K562 (cell line): ENCODE measurements around the gene LYZL6. TPM values are rescaled to one million over a fixed set of nuclear protein-coding genes. Genes with fewer than 3 reads are reported as not detected.

ENCODE experiments used
- ARID1B ChIP-seq: fragments of 450-650 bp; IDR thresholded peaks from 2 replicates; pipeline ENCODE4 v1.6.1; 2016; ENCODE audit warnings: antibody characterized with exemption, mild to moderate bottlenecking, inconsistent platforms
- DACH1 ChIP-seq: fragments of 450-650 bp; IDR thresholded peaks from 2 replicates; pipeline ENCODE4 v1.6.1; 2018; ENCODE audit not compliant: partially characterized antibody
- FOXJ2 ChIP-seq: fragments of 200-800 bp; sonication (Bioruptor generic); IDR thresholded peaks from 2 replicates; pipeline ENCODE4 v1.6.1; 2016; ENCODE audit warnings: missing genetic modification characterization, missing compliant biosample characterization
- FOXJ3 ChIP-seq: sonication (generic); formaldehyde crosslinking; IDR thresholded peaks from 2 replicates; pipeline ENCODE4 v1.4.0; 2020; ENCODE audit warnings: mild to moderate bottlenecking, missing genetic modification reagents
- MAFK ChIP-seq: IDR thresholded peaks from 2 replicates; pipeline ENCODE4 v1.6.1; 2011; ENCODE audit warnings: low read length, improper control_type of control experiment
- MIER1 ChIP-seq: fragments of 450-650 bp; IDR thresholded peaks from 2 replicates; pipeline ENCODE4 v1.6.1; 2016; ENCODE audit warnings: antibody characterized with exemption, mild to moderate bottlenecking, low read depth
- PPARD ChIP-seq: fragments of 250-450 bp; sonication (Bioruptor Pico); IDR thresholded peaks from 2 replicates; pipeline ENCODE4 v1.8.0; 2022; ENCODE audit warnings: inconsistent platforms, mild to moderate bottlenecking, moderate library complexity
- SMARCA4 ChIP-seq: fragments of 450-650 bp; IDR thresholded peaks from 2 replicates; pipeline ENCODE4 v1.6.1; 2016
- SREBF1 ChIP-seq: fragments of 150-350 bp; IDR thresholded peaks from 2 replicates; pipeline ENCODE4 v1.6.1; 2014; ENCODE audit warnings: antibody characterized with exemption, low read depth, low read length, borderline replicate concordance
- SRF ChIP-seq, 2 experiments: fragments of 250-450, 450-650 bp in 1 of 2; sonication (Bioruptor Pico) in 1 of 2; sonication (generic) in 1 of 2; formaldehyde crosslinking; IDR thresholded peaks; 2 replicates each; pipeline versions ENCODE4 v1.5.0 to v1.5.1; 2020 to 2022; ENCODE audit warnings: mild to moderate bottlenecking in 1 of 2, missing genetic modification reagents in 1 of 2
- SRSF1 ChIP-seq: fragments of 200-400 bp; formaldehyde crosslinking; IDR thresholded peaks from 2 replicates; pipeline ENCODE4 v1.6.1; 2017; ENCODE audit warnings: mild to moderate bottlenecking, low read depth, low read length, moderate library complexity
- SRSF3 ChIP-seq: fragments of 200-400 bp; formaldehyde crosslinking; IDR thresholded peaks from 2 replicates; pipeline ENCODE4 v1.6.1; 2016; ENCODE audit warnings: mild to moderate bottlenecking, low read length, moderate library complexity; ENCODE audit not compliant: insufficient read depth
- U2AF2 ChIP-seq: fragments of 200-400 bp; formaldehyde crosslinking; optimal IDR thresholded peaks from 2 replicates; pipeline ENCODE3; 2017; ENCODE audit warnings: low read depth, mild to moderate bottlenecking, low read length
- ZKSCAN1 ChIP-seq: fragments of 150-350 bp; IDR thresholded peaks from 2 replicates; pipeline ENCODE4 v1.6.1; 2016; ENCODE audit warnings: low read depth, low read length
- ZNF124 ChIP-seq: sonication (generic); formaldehyde crosslinking; IDR thresholded peaks from 2 replicates; pipeline ENCODE4 v1.8.1; 2022; ENCODE audit warnings: missing genetic modification reagents
- ZNF445 ChIP-seq: fragments of 250-450 bp; sonication (Bioruptor Pico); IDR thresholded peaks from 2 replicates; pipeline ENCODE4 v1.4.0; 2020; ENCODE audit warnings: low read depth, mild to moderate bottlenecking, moderate library complexity
- polyA plus RNA-seq, 8 experiments: library from polyadenylated mRNA; depleted of rRNA in 4 of 8; stranded (reverse) in 5 of 8; unstranded in 3 of 8; fragments of >200 nt; fragmentation: Nextera tagmentation in 2 of 8; fragmentation: Illumina TruSeq in 1 of 8; extraction: Ambion mirVana in 2 of 8; extraction: Trizol in 1 of 8; gene quantifications; 2 replicates each; pipeline versions ENCODE4 v1.2.1 to v1.2.3, GENCODE V29; 2011 to 2014; ENCODE audit warnings: inconsistent platforms in 1 of 8, missing spikeins in 1 of 8
- total RNA-seq, 7 experiments: library from RNA; depleted of rRNA in 6 of 7; stranded (reverse); fragments of >200 nt in 6 of 7; fragmentation: Illumina TruSeq in 2 of 7; extraction: Trizol in 2 of 7; gene quantifications; 2 replicates each; pipeline versions ENCODE4 v1.2.1 to v1.2.3, GENCODE V29; 2011 to 2021; ENCODE audit warnings: low replicate concordance in 1 of 7
- TF ChIP-seq, protein P1 (sequence below), 3 experiments: fragments of 200-800 bp in 1 of 3; sonication (Bioruptor generic) in 1 of 3; sonication (generic) in 1 of 3; formaldehyde crosslinking in 1 of 3; IDR thresholded peaks; 2 replicates each; pipeline versions ENCODE4 v1.6.1 to v1.8.0; 2016 to 2022; ENCODE audit warnings: mild to moderate bottlenecking in 2 of 3, missing compliant biosample characterization in 2 of 3, missing genetic modification characterization in 2 of 3, missing genetic modification reagents in 1 of 3
- TF ChIP-seq, protein P2 (sequence below), 2 experiments: fragments of 200-800 bp in 1 of 2; sonication (Bioruptor generic) in 1 of 2; sonication (generic) in 1 of 2; formaldehyde crosslinking in 1 of 2; IDR thresholded peaks in 1 of 2; conservative IDR thresholded peaks in 1 of 2; 2 replicates each; pipeline versions ENCODE4 v1.5.0 to v1.6.1; 2016 to 2020; ENCODE audit warnings: missing compliant biosample characterization in 1 of 2, missing genetic modification characterization in 1 of 2, missing genetic modification reagents in 1 of 2
- TF ChIP-seq, protein P3 (sequence below): fragments of 450-650 bp; IDR thresholded peaks from 2 replicates; pipeline ENCODE4 v1.6.1; 2017; ENCODE audit warnings: mild to moderate bottlenecking, moderate library complexity
- TF ChIP-seq, protein P4 (sequence below), 2 experiments: IDR thresholded peaks in 1 of 2; conservative IDR thresholded peaks in 1 of 2; 2 replicates each; pipeline ENCODE4 v1.6.1; 2016; ENCODE audit warnings: low read depth in 2 of 2, mild to moderate bottlenecking in 1 of 2, missing compliant biosample characterization in 1 of 2, missing genetic modification characterization in 1 of 2, moderate library complexity in 1 of 2

The LYZL6 gene
- total and polyA plus RNA-seq, 9 of the 15 experiments (the other 6 are each of a cell fraction or from before 2014, with no cell fraction given), result not detected

DNA sequence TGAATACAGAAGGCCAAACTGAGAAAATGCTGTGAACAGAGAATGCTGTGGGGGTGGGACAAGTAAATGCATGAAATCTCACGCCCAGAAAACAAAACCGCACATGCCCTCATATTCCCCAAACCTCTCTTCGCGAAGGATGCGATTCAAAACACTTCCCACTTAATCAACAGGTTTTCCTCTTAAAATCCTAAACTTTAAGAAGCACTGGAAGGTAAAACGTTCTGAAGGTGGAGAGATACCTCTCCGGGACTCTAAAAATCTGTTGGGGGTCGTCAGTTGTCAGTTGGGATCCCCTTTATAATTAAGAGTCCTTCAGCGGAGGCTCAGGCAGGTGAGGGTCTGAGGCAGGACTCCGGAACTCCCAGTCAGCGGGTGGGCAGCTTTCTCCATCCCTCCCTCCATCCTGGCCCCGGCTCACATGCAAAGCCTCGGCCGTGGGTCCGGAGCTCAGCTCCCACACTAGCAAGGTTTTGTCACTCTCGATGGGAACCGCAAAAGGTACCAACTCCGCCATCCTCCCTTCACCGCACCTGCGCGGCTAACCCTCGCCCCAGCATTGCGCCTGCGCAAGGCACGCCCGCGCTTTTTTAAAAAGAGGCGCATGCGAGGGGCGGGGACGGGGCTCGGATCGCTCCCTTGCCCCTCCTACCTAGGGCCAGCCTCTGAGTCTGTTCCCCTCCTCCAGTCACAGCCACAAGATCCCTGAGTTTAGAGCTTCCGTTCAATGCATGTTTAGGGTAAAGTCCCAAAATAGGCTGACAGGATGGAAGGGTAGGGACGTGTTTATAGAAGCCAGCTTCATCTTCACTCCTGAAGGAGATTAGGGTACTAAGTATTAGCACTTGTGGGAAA is 13.1 kb downstream of the LYZL6 start, which contains the start of gene RDM1 (continued):
- TF ChIP-seq U2AF2, result no peak
- TF ChIP-seq MIER1, result no peak
- no peak for TF ChIP-seq ZKSCAN1
- no peak for TF ChIP-seq FOXJ2 (tag)
- no peak for TF ChIP-seq MAFK
- no peak for TF ChIP-seq SRSF3
- TF ChIP-seq DACH1, result no peak
- no peak for TF ChIP-seq PPARD (CRISPR knock-in tag)
- TF ChIP-seq FOXJ3 (CRISPR knock-in tag), result no peak
- no peak for TF ChIP-seq ZNF445 (CRISPR knock-in tag)
- no peak for TF ChIP-seq ZNF124
- TF ChIP-seq, protein P1, sequence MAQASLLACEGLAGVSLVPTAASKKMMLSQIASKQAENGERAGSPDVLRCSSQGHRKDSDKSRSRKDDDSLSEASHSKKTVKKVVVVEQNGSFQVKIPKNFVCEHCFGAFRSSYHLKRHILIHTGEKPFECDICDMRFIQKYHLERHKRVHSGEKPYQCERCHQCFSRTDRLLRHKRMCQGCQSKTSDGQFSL (CRISPR knock-in tag; IDR thresholded peaks at IDR 0.05), result no peak
- TF ChIP-seq, protein P1 (tag; IDR thresholded peaks at IDR 0.05), result no peak
- no peak for TF ChIP-seq ARID1B
- no peak for TF ChIP-seq SRSF1
- TF ChIP-seq, protein P2, sequence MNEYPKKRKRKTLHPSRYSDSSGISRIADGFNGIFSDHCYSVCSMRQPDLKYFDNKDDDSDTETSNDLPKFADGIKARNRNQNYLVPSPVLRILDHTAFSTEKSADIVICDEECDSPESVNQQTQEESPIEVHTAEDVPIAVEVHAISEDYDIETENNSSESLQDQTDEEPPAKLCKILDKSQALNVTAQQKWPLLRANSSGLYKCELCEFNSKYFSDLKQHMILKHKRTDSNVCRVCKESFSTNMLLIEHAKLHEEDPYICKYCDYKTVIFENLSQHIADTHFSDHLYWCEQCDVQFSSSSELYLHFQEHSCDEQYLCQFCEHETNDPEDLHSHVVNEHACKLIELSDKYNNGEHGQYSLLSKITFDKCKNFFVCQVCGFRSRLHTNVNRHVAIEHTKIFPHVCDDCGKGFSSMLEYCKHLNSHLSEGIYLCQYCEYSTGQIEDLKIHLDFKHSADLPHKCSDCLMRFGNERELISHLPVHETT (CRISPR knock-in tag; conservative IDR thresholded peaks at IDR 0.05 in 1 of 2, IDR thresholded peaks at IDR 0.05 in 1 of 2), result 0 out of 4 replicates have a peak, but pooled peaks of 1 of the 2 experiments have one; percentile 30
- no peak for TF ChIP-seq SMARCA4
- TF ChIP-seq, protein P3, sequence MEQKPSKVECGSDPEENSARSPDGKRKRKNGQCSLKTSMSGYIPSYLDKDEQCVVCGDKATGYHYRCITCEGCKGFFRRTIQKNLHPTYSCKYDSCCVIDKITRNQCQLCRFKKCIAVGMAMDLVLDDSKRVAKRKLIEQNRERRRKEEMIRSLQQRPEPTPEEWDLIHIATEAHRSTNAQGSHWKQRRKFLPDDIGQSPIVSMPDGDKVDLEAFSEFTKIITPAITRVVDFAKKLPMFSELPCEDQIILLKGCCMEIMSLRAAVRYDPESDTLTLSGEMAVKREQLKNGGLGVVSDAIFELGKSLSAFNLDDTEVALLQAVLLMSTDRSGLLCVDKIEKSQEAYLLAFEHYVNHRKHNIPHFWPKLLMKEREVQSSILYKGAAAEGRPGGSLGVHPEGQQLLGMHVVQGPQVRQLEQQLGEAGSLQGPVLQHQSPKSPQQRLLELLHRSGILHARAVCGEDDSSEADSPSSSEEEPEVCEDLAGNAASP, result no peak
- peak in 1 of 2 experiments; percentile 44; a peak in 1 of 4 replicates for TF ChIP-seq SRF (CRISPR knock-in tag; IDR thresholded peaks at IDR 0.05)
- TF ChIP-seq SREBF1, result no peak
- TF ChIP-seq, protein P4, sequence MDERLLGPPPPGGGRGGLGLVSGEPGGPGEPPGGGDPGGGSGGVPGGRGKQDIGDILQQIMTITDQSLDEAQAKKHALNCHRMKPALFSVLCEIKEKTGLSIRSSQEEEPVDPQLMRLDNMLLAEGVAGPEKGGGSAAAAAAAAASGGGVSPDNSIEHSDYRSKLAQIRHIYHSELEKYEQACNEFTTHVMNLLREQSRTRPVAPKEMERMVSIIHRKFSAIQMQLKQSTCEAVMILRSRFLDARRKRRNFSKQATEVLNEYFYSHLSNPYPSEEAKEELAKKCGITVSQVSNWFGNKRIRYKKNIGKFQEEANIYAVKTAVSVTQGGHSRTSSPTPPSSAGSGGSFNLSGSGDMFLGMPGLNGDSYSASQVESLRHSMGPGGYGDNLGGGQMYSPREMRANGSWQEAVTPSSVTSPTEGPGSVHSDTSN (CRISPR knock-in tag; IDR thresholded peaks at IDR 0.05; ENCODE audit: low read depth), result no peak
- TF ChIP-seq, protein P4 (tag; conservative IDR thresholded peaks at IDR 0.05; ENCODE audit: low read depth), result no peak
